MM.1S (cell line): ENCODE data around the gene HSD3B1.

ENCODE experiments used
- CTCF ChIP-seq: fragments of 300-600 bp; sonication (generic); IDR thresholded peaks from 2 replicates; pipeline ENCODE4 v1.5.1; 2016; ENCODE audit warnings: antibody characterized with exemption, low read length, mixed read lengths
- EZH2 ChIP-seq: fragments of 300-600 bp; sonication (generic); optimal IDR thresholded peaks from 2 replicates; pipeline ENCODE3; 2017; ENCODE audit warnings: low read depth, mild to moderate bottlenecking, antibody characterized with exemption, low read length, mixed read lengths

- TF ChIP-seq CTCF (no peak), EZH2 (no peak)
Observed at GRCh38 chr1:119506941-119507340, at the start of gene HSD3B1.
